ENCODE measurements around the gene CCDC17.

Gene CCDC17

DNA sequence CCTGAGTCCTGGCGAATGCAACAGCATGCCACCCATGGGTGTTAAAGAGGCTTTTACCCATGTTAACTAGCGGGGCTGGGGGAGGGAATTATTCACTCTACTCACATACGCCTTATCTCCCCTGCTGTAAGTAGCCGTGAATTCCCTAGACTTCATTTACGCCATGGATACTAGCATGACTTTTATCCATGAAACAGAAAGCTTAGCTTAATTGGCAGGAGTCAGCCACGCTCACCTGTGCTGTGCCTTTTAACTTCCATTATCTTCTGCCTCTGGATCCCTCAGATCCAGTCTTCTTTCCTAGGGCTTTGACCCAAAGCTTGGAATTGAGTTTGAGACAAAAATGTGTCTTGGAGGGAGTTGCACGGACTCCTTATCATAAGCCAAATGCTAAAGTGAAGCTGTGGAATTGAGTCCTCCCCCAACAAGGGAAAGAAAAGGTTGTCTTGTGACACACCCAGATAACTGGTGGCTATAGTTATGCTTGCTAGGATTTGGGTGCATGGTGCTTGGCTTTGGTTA lies 49.7 kb downstream of the CCDC17 start:
- no peak for DNase-seq

DNA sequence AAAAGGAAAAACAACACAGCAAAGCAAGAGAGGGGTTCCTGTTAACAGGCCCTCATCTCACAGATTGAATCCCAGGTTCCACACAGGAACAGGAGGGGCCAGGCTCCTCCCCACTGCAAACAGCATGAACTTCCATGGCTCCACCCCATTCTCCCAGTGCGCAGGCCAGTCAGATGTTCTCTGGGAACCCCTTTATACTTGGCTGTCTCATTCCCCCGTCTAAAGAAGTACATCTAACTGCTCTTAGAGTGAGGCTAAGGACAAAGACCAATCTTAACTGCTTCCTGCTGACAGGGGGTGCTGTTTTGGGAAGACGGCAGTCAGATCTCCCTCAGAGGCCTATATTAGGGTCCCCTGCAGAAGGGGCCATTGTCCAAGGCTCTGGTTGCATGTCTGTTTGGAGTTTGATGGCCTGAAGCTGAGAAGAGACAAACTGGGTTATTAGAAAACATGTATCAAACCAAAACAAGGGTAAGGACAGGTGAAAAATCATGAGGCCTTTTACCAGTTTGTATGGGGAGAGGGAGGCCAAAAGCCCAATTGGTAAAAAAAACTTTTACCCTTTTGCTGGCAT lies 50.5 kb downstream of the CCDC17 start:
- DNase-seq: no peak

DNA sequence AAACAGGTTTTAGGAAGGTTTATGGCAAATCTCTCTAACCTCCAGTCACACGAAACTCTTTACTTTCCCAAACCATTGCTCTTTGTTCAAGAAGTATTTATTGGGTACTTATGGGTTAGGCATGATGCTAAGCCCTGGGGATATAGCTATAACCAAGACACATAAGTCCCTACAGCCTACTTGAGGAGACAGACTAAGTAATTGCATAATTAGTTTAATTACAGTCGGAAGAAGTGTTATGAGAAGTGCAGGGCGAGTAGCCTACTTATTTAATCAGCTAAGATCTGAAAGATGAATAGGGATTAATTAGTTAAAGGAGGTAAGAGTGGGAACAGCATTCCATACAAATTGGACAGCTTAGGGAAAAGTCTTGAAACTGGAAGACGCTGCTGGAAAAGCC lies 53.2 kb downstream of the CCDC17 start:
- no peak for DNase-seq
